ENCODE measurements around the gene MTA1.

Gene MTA1

DNA sequence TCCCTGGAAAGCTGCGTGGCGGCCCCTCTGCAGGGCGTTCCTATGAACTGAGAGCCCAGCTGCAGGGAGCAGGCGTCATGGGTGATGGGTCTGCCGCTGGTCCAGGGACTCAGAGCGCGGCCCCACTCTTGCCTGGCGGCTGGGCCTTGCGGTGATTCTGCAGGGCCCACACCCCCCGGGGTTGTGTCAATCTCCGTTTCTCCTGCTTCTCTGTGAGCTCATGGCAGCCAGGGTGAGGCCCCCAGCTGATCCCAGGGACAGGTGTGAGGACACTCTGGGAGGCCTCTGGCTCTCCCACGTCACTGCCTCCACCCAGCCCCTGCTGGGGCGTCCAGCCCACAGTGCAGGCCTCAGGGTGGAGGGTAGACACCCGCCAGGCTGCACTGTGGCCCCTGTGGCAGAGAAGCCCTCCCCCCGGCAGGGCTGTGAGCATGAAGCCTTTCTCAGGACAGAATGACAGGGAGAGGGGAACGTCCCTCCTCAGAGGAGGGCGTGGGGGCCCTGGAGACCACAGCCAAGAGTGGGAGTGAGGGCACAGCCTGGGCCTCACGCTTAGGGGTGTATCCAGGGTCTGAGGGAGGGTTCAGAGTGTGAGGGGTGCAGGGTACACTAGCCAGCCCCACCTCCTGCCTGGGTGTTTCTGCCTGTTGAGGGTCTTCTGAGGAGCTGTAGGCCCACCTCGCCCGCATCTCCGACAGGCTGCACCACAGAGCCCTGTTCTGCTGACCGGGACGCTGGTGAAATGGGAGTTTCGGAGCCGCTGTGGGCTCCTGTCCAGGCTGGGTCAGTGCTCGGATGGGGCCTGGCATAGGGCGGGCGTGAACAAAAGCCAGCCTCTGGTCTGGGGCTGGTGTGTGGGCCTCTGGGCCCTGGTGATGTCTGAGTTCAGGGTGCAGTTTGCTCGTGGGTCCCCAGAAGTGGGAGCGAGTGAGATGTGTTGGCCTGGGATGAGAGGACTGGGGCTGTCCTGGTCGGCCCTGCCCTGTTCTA is 28.3 kb downstream of the MTA1 start:
- DNase-seq, result no peak

DNA sequence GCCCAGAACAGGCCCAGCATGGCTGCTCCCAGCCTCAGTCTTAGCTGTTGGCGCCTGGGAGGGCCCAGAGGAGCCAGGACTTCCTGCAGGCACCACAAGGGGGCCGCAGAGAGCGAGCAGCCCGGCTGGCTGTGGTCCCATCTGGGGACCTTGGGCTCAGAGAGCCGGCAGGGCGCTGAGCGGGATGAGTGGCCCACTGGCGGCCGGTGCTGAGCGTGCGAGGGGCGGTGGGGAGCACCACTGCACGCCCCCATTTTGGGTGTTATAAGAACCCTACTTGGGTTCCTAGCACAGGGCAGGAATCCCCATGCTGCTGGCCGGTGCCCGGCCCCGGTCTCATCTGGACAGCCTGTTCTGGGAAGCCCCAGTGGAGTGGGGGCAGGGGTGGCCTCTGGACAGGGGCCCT is 29.1 kb downstream of the MTA1 start:
- peak; percentile 82 for DNase-seq

- DNase-seq, result no peak
Measured at GRCh38 chr14:105449276-105450122, 29.9 kb downstream of the MTA1 start.

- no peak for DNase-seq
Measured at GRCh38 chr14:105450123-105450505, 30.5 kb downstream of the MTA1 start.

GRCh38 chr14:105450864-105451720 is 31.5 kb downstream of the MTA1 start:
- no peak for DNase-seq

DNA sequence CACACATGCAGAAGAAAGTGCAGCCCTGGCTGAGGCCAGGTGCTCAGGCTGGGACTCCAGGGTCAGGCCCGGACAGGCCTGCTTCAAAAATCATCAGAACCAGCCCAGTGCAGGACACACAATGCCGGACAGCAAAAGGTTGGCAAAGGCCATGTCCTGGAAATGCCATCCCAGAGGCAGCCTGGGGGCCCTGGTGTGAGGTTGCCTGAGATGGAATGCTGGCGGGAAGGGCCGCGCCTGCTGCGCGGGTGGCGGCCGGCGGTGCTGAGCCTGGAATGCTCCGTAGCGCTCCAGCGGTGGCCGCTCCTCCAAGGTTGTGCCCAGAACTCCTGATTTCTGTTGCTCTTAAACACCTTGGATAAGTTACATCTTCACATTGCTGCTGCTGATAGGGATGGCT is 33.3 kb downstream of the MTA1 start:
- no peak for DNase-seq

DNA sequence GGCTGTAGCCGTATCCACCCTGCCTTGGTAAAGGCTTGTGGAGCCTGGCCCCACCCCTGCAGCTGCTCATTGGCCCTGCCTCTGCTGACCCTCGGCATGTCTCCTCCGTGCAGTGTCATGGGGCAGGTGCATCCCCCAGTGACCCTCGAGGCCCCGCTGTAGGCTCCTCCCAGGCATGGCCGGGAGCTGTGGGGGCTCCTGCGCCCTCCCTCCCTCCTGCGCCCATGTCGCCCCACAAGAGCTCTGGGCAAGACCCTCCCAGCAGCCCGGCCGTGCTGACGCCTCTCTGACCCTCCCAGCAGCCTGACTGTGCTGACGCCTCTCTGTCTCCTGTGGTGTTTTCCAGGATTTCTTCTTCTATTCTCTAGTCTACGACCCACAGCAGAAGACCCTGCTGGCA is 34.2 kb downstream of the MTA1 start:
- DNase-seq, result no peak

- DNase-seq, result no peak
Measured at GRCh38 chr14:105455086-105455640, 35.5 kb downstream of the MTA1 start.

- DNase-seq, result no peak
Measured at GRCh38 chr14:105455766-105456660, 36.4 kb downstream of the MTA1 start.

DNA sequence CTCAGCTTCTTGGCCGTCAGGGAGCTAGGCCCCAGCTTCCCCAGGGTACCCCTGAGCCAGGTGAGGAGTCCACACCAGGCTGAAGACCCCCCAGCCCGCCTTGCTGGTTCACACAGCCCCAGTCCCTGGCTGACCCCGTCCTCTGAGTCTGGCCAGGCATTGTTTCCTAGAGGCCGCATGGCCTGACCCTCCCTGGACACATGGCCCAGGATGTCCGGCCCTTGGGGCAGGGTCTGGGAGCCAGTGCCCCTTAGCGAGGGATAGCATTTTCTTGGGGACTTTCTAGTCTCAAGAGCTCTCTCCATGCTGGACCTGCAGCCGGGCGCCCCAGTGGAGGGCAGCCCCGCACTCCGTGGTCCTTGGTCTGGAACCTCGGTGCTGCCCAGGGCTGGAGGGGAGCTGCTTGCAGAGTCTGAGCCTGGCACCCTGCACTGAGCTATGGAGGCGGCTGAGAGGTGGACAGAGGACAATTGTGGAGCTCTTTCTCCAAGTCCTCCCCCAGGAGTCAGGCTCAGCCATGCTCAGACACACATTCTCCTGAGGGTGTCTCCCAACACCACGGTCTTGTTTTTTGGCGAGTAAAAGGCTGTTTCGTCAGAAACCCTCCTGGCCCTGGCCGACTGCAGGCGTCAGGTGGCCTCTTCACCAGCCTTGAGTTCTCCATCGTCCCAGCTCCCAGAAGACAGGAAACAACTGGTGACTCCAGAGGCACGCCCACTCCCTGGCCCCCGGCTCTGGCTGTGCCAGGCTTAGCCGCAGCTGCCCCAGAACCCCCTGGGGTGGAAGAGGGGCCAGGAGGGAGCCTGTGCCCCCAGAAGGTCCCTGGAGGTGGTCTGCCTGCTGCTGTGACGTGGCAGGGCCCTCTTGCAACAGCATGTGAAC is 37.4 kb downstream of the MTA1 start:
- DNase-seq, result no peak

GRCh38 chr14:105458010-105458409 is 38.4 kb downstream of the MTA1 start:
- no peak for DNase-seq

DNA sequence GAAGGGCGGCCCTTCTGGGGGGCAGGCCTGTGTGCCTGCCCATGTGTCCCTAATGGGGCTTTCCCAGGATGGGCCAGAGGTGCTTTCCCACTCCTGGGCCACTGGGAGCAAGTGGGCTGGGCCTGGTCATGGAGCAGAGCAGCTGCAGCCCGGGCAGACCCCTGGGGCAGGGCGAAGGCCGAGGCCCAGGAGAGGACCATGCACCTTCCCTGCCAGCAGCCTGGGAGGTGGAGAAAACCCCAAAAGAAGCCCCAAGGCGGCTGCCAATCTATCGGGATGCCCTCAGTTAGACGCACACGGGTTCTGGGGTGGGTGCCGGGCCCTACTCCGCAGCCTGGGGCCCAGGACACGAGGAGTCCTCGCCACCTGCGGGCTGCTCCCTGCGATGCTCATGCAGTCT is 38.9 kb downstream of the MTA1 start:
- DNase-seq, result no peak

DNA sequence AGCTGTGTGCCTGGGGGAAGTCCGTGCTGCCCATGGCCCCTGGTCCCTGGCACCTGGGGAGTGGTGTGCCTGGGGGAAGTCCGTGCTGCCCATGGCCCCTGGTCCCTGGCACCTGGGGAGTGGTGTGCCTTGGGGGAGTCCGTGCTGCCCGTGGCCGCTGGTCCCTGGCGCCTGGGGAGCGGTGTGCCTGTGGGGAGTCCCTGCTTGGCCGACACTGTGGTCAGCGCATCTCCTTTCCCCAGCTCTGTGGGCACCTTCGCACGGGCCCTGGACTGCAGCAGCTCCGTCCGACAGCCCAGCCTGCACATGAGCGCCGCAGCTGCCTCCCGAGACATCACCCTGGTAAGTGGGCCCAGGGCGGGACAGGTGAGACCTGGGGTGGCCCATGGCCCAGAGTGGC is 40.5 kb downstream of the MTA1 start:
- no peak for DNase-seq

- no peak for DNase-seq
Measured at GRCh38 chr14:105460616-105461015, 41.0 kb downstream of the MTA1 start.

- DNase-seq, result no peak
Measured at GRCh38 chr14:105461903-105462302, 42.3 kb downstream of the MTA1 start.

- DNase-seq, result no peak
Measured at GRCh38 chr14:105464501-105464900, 44.9 kb downstream of the MTA1 start.

DNA sequence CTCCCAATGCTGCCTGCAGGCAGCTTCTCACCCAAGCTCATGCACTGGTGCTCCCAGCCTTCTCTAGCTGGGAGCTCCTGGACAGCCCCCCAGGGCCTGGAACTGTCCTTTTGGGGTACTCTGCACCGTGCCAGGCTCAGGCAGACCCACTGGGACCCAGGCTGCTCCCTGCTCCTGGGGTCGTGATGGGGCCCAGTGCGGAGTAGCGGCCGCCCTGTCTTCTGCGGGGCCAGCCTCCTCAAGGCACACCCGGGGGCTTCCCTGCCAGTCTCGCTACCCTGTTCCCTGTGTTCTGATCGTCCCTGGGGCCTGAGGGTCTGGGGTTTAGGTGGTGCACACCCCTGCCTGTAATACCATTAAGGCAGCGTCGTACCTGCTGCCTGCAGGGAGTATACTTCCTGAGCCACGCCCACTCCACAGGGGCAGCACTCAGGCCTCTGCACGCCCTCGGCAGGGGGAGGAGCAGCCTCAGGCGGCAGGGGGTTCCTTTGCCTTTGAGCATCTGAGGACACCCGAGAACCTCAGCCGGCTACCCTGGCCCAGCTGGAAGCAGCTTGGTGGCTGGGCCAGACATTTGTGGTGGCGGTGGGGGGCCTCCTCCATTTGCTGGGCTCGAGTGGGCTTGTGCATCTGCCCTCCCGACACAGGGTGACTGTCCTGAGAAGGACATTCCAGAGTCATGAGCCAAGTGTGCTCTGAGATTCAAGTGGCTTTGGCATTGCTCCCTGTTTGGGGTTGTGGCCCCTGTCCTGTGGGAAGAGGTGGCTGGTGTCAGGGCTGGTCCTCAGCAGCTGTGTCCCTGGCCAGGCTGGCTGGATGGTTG is 45.8 kb downstream of the MTA1 start:
- peak; percentile 74 for DNase-seq

GRCh38 chr14:105466531-105467248 is 47.1 kb downstream of the MTA1 start:
- no peak for DNase-seq

All from femur (tissue), 1 donor.